Ovary (tissue), 9 donors: Measurements from ENCODE around the gene COL4A1. TPM values are rescaled to one million over a fixed set of nuclear protein-coding genes. Genes with fewer than 3 reads are reported as not detected.

Source experiments
- DNase-seq, 5 donors: peaks; one replicate each; pipeline ENCODE4 v3.0.0-alpha.2; 2019 to 2020
- H3K27ac ChIP-seq, 2 donors: fragments of 200-600 bp; one replicate each; pipeline versions ENCODE4 v1.5.1 to v1.8.0; 2019 to 2022
- H3K27me3 ChIP-seq: fragments of 200-600 bp; one replicate; pipeline ENCODE4 v1.8.0; 2022
- H3K36me3 ChIP-seq: fragments of 200-600 bp; sonication (generic); one replicate; pipeline ENCODE4 v1.5.1; 2019
- H3K4me1 ChIP-seq: one replicate; pipeline ENCODE4 v1.8.1; 2013; ENCODE audit warnings: mild to moderate bottlenecking, moderate library complexity; ENCODE audit not compliant: insufficient read depth
- H3K4me3 ChIP-seq: fragments of 200-600 bp; sonication (generic); one replicate; pipeline ENCODE4 v1.5.1; 2017
- H3K9me3 ChIP-seq, 2 donors: fragments of 200-600 bp in 1 of 2; sonication (generic) in 1 of 2; one replicate each; pipeline versions ENCODE4 v1.5.1 to v1.8.1; 2013 to 2019; ENCODE audit warnings: mild to moderate bottlenecking in 1 of 2, moderate library complexity in 1 of 2
- CTCF ChIP-seq, 3 donors: fragments of 450-650 bp in 2 of 3; fragments of 200-600 bp in 1 of 3; IDR thresholded peaks; one replicate each; pipeline versions ENCODE4 v1.5.1 to v1.8.0; 2016 to 2022; ENCODE audit warnings: antibody characterized with exemption in 3 of 3, mild to moderate bottlenecking in 1 of 3
- EP300 ChIP-seq: sonication (generic); formaldehyde crosslinking; IDR thresholded peaks from one replicate; pipeline ENCODE4 v1.6.1; 2017; ENCODE audit warnings: antibody characterized with exemption
- POLR2A ChIP-seq: fragments of 450-650 bp; IDR thresholded peaks from one replicate; pipeline ENCODE4 v1.6.1; 2017; ENCODE audit warnings: antibody characterized with exemption, mild to moderate bottlenecking, moderate library complexity
- WGBS, 3 donors: extraction: QIAGEN DNeasy Blood & Tissue Kit in 1 of 3; methylation state at CpG; one replicate each; pipeline versions ENCODE4 v1.1.5 to v1.1.7; 2013 to 2017; 5-methylcytosine and 5-hydroxymethylcytosine counted together
- intact Hi-C, 4 donors: fragments of 100-400 bp; cut with DNase I; formaldehyde crosslinking; loops; one replicate each; pipeline versions ENCODE4 v1.11.0 to v1.15.1; 2022 to 2023
- polyA plus RNA-seq, 2 donors: library from polyadenylated mRNA; stranded (reverse); fragments of 200-250 nt in 1 of 2; fragments of 350-450 nt in 1 of 2; fragmentation: Illumina TruSeq in 1 of 2; extraction: RNeasy Lipid Tissue Mini Kit (QIAGEN cat#74804) in 1 of 2; gene quantifications; one replicate each; pipeline ENCODE4 v1.2.3, GENCODE V29; 2013 to 2014
- total RNA-seq, 7 donors: library from RNA; depleted of rRNA in 2 of 7; stranded (reverse); fragments of >200 nt in 2 of 7; fragmentation: NEBNext Ultra II Directional in 3 of 7; extraction: Animal tissue kit (Norgen Biotek cat#: 25700) in 3 of 7; gene quantifications; one replicate each; pipeline versions ENCODE4 v1.1.0 to v1.2.4, GENCODE V29; 2016 to 2023
- donor health status: DM: no; HTN: no; CAD: no; lungs with moderate emphysema.
- donor health status: DM: no; HTN: no; CAD: no.
- donor health status: Bipolar disorder and iron deficiency.
- donor health status: DM: yes; HTN: yes; CAD: no.
- donor health status: DM: no; HTN: no; CAD: no.
- donor health status: DM: yes; HTN: yes; CAD: no.

COL4A1 gene
- total and polyA plus RNA-seq, 9 donors, result 42.3 to 421 (median 87.5) TPM

- no peak overlapping the region for H3K27ac ChIP-seq
- 59 to 66% (median 60%) methylated on average over 12 of the region's 12 CpGs for WGBS, 3 donors
Measured at GRCh38 chr13:110200276-110200870, 106.6 kb downstream of the COL4A1 start.

DNA sequence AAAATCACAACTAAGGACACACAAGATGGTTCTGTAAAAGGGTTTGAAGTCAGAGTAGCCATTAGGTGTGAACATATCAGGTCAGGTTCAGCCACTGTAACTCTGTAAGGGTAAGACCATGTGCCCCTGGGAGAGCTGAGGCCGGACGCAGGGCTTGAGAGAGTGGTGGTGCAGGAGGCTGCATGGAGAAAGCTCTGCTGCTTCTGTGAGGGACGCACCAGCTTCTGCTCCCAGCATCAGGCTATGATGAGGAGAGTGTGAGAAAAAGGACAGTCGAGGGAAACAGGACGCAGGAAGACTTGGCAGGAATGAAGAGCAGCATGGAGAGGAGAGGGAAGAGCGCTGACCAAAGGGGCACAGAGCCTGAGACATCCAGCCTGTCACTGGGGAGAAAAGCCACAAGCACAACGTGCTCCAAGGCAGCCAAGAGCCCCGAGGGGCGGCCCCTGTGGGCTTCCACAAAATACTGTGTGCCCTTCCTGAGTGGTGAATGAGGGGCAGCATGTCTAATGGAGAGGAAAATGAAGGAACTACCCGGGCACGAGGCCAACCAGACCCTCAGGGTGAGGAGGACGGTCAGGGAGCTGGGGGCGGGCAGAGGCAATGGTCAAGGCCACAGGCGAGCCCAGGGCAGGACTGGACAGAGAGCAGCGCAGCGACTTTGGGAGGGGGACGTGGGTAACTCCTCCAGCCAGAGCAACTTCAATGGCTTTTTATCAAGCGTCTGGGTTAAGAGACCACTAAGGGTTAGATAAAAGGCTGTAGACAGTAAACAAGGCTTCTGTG, 107.7 kb downstream of the COL4A1 start:
- Histone ChIP-seq H3K4me1 (peaks cover 4% of the 10 kb centered on the region), H3K27me3 (no peaks in the 10 kb centered on the region), H3K4me3 (no peak overlapping the region), H3K27ac (no peak overlapping the region), H3K36me3 (no peaks in the 10 kb centered on the region), H3K9me3 (no peaks in the 10 kb centered on the region)
- DNase-seq, result peak in 3 of 5 donors; percentile 22 to 67 (median 37)
- 36 to 50% (median 41%) methylated on average over 18 of the region's 18 CpGs for WGBS, 3 donors
- intact Hi-C loops, result no loop called here
- no peak for TF ChIP-seq CTCF (IDR thresholded peaks at IDR 0.05)

More at GRCh38 chr13:110200276-110200870, 106.6 kb downstream of the COL4A1 start:
- TF ChIP-seq POLR2A, result no peak
- no peak for TF ChIP-seq CTCF (IDR thresholded peaks at IDR 0.05)
- no peak for TF ChIP-seq EP300
- intact Hi-C loops, result no loop called here
- no peak for DNase-seq
- H3K36me3 ChIP-seq, result no peaks in the 10 kb centered on the region
- peaks cover 4% of the 10 kb centered on the region for H3K4me1 ChIP-seq
- no peak overlapping the region for H3K4me3 ChIP-seq
- no peaks in the 10 kb centered on the region for H3K27me3 ChIP-seq
- H3K9me3 ChIP-seq, result no peaks in the 10 kb centered on the region

DNA sequence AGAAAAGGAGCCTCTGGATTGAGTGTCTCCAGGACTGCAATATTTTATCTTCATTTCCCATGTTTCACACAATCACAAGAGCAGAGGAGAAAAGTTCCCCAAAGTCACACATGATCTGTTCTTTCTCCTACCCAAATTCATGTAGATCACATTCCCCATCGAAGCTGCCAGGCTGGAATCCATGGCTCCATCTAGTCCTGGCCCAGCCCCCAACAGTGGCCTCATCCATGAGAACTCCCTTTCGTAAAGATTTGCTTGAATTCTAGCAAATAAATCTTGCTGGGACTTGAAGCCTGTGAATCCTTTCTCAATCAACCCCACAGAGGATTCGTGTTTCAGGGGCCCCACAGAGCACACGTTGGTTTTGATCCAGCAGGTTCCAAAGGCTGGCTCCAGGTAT, 109.5 kb downstream of the COL4A1 start:
- WGBS, 3 donors, result 86 to 94% (median 89%) methylated on average over 4 of the region's 4 CpGs

GRCh38 chr13:110197026-110197425, 109.9 kb downstream of the COL4A1 start:
- no peak for DNase-seq
- Histone ChIP-seq H3K9me3 (no peaks in the 10 kb centered on the region), H3K27ac (no peak overlapping the region), H3K36me3 (no peaks in the 10 kb centered on the region), H3K4me1 (peaks cover 4% of the 10 kb centered on the region), H3K27me3 (no peaks in the 10 kb centered on the region), H3K4me3 (no peak overlapping the region)
- 91 to 93% (median 91%) methylated on average over 3 of the region's 3 CpGs for WGBS, 3 donors
- intact Hi-C loops, result no loop called here
- TF ChIP-seq EP300, result no peak
- TF ChIP-seq POLR2A, result no peak
- no peak for TF ChIP-seq CTCF (IDR thresholded peaks at IDR 0.05)

More for the DNA sequence above, 109.5 kb downstream of the COL4A1 start:
- Histone ChIP-seq H3K4me3 (no peak overlapping the region), H3K9me3 (no peaks in the 10 kb centered on the region), H3K4me1 (peaks cover 4% of the 10 kb centered on the region), H3K36me3 (no peaks in the 10 kb centered on the region), H3K27me3 (no peaks in the 10 kb centered on the region), H3K27ac (no peak overlapping the region)
- intact Hi-C loops, result no loop called here
- no peak for DNase-seq
- TF ChIP-seq CTCF (IDR thresholded peaks at IDR 0.05), result no peak
- no peak for TF ChIP-seq POLR2A
- no peak for TF ChIP-seq EP300
